Neural crest cell (in vitro differentiated cells): Measurements from ENCODE around the gene OVOL2. TPM values are rescaled to one million over a fixed set of nuclear protein-coding genes. Genes with fewer than 3 reads are reported as not detected.
"Not testable (repeated sequence)": the region's sequence is repeated elsewhere in the genome, so short reads cannot be mapped to it uniquely, and the experiment has no call there.

Experiments used
- DNase-seq: peaks from one replicate; pipeline ENCODE4 v3.0.0; 2021; ENCODE audit warnings: low read depth, mixed read lengths, low spot score
- H3K27ac Mint-ChIP-seq: one replicate; pipeline ENCODE4 v1.8.0; 2021; ENCODE audit warnings: mild to moderate bottlenecking, mixed read lengths; ENCODE audit not compliant: unreplicated experiment
- H3K27me3 Mint-ChIP-seq: 2 replicates; pipeline ENCODE4 v1.8.0; 2021; ENCODE audit warnings: low read depth, mild to moderate bottlenecking, mixed read lengths
- H3K36me3 Mint-ChIP-seq: 2 replicates; pipeline ENCODE4 v1.8.0; 2021; ENCODE audit warnings: low read depth, mild to moderate bottlenecking, mixed read lengths
- H3K4me1 Mint-ChIP-seq: 2 replicates; pipeline ENCODE4 v1.8.0; 2021; ENCODE audit warnings: mixed read lengths
- H3K4me3 Mint-ChIP-seq: one replicate; pipeline ENCODE4 v1.8.0; 2021; ENCODE audit warnings: mild to moderate bottlenecking, mixed read lengths
- H3K9me3 Mint-ChIP-seq: 2 replicates; pipeline ENCODE4 v1.8.0; 2021; ENCODE audit warnings: mixed read lengths
- long read RNA-seq: library from polyadenylated mRNA; unstranded; transcript quantifications from one replicate; pipeline ENCODE4 v2.0.0, GENCODE V29; 2020
- total RNA-seq: library from RNA; stranded (reverse); gene quantifications from 2 replicates; pipeline ENCODE4 v1.2.1, GENCODE V29; 2021
- TF ChIP-seq, protein P1 (sequence below): fragments of 200-600 bp; sonication (generic); conservative IDR thresholded peaks from 2 replicates; pipeline ENCODE4 v1.5.0; 2021; ENCODE audit warnings: antibody characterized with exemption, mild to moderate bottlenecking

OVOL2 gene
- not detected in 2 replicates for total RNA-seq
- long read RNA-seq, partial matches to known transcripts: 0 of 1 reads
- long read RNA-seq, other reads (novel, unspliced or antisense): 1 of 1 reads

DNA sequence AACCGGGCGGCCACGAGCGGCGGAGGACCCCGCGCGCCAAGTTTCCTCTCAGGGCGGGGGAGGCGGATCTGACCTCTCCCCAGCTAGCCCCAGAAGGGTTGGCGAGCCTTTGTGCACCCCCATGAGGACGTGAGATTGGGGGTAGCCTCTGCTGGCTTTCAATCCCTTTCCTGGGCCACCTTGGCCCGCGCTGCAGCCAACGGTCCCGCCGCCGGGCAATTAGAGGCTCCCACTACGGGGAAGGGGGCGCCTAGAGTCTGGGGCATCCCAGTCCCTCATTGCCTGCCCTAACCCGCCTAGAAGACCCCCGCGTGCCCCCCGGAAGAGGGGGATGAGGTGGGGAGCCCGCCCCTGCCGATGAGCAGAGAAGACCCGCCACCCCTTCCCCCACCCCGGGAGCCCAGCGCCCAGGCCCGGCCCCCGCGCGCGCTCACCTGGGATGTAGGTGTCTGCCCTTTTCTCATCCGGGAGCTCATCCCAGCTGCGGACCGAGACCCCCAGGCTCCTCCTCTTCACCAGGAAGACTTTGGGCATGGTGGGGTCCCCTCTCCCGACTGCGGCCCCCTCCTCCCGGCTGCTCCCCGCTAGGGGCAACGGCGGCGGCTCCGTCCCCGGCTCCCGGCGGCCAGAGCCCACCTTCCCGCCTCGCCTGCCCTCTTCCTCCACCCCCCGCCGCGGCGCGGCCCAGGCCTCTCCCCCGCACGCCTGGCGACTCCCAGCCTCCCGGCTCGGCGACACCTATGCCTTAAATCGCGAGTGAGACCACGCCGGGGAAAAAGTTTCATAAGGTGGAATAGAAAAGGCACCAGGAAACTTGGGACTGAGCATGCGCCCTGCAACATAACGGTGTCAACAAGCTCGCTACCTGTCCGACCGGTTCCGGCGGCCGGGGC lies at the start of gene OVOL2:
OVOL2 (minus strand) TSS at position 816 of the 893 bp plus-strand sequence; CDS start at position 534, 282 bp downstream.
- TF ChIP-seq, protein P1, sequence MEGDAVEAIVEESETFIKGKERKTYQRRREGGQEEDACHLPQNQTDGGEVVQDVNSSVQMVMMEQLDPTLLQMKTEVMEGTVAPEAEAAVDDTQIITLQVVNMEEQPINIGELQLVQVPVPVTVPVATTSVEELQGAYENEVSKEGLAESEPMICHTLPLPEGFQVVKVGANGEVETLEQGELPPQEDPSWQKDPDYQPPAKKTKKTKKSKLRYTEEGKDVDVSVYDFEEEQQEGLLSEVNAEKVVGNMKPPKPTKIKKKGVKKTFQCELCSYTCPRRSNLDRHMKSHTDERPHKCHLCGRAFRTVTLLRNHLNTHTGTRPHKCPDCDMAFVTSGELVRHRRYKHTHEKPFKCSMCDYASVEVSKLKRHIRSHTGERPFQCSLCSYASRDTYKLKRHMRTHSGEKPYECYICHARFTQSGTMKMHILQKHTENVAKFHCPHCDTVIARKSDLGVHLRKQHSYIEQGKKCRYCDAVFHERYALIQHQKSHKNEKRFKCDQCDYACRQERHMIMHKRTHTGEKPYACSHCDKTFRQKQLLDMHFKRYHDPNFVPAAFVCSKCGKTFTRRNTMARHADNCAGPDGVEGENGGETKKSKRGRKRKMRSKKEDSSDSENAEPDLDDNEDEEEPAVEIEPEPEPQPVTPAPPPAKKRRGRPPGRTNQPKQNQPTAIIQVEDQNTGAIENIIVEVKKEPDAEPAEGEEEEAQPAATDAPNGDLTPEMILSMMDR: no peak
- no peaks in the 10 kb centered on the region for H3K36me3 Mint-ChIP-seq
- H3K27ac Mint-ChIP-seq: no peak within 1 kb of the TSS
- no peaks in the 10 kb centered on the region for H3K9me3 Mint-ChIP-seq
- DNase-seq: no peak
- peak within 1 kb of the TSS; percentile 82 for H3K4me3 Mint-ChIP-seq
- peaks cover 95% of the 10 kb centered on the region for H3K27me3 Mint-ChIP-seq
- peaks cover 13% of the 10 kb centered on the region for H3K4me1 Mint-ChIP-seq

DNA sequence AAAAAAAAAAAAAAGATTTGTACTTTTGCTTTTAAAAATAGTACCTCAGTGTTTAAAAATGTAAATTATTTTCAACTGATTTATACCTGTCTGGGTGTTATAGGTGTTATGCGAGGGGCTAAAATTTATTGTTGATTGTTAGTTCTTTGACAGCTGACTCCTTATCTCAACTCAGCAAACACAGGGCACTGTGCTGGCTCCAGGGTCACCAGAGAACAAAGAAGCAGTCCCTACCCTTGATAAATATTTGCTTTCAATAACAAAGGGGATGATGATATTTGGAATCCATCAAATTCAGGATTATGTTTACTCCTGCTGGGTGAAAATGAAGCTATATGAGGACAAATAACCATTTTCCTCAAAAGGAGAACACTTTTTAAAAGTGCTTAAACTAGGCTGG lies 45.8 kb upstream of the OVOL2 start:
- DNase-seq: no peak
- Mint-ChIP-seq H3K9me3 (peaks cover 3% of the 10 kb centered on the region), H3K27me3 (peaks cover 10% of the 10 kb centered on the region), H3K4me1 (peaks cover 7% of the 10 kb centered on the region), H3K27ac (no peak overlapping the region), H3K4me3 (no peak overlapping the region), H3K36me3 (no peaks in the 10 kb centered on the region)
- TF ChIP-seq, protein P1: no peak

DNA sequence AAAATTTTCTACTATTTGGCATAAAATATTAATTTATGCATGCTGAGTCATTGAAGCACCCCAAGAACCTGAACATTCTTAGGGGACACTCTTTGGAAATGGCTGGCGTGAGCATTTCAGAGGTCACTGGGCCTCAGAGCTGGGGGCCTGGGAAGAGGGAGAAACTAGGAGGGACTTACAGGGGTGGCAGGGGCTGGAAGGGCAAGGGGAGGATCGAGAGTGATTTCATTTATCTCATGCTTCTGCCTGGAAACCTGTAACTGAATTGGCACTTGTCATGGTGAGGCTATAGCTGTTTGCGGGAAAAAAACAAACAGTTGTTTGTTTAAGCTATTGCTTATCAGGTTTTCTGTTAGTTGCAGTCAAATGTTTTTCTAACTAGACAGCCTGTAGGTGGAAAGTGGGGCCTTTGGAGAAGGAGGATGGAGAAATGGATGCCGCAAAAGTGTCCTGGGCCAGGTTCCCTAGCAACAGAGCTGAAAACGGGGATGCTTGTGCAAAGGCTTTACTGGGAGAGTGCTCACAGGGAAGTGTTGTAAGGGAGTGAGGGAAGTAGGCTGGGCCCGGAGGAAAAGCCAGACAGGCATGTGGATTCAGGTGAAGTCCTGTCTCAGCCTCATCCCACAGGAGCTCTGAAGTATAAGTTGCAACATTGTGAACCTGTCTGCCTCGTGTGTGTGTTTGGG lies 43.6 kb upstream of the OVOL2 start:
- DNase-seq: no peak
- no peaks in the 10 kb centered on the region for H3K36me3 Mint-ChIP-seq
- H3K27me3 Mint-ChIP-seq: peaks cover 11% of the 10 kb centered on the region
- TF ChIP-seq, protein P1: no peak
- H3K27ac Mint-ChIP-seq: no peak overlapping the region
- no peak overlapping the region for H3K4me3 Mint-ChIP-seq
- H3K9me3 Mint-ChIP-seq: no peaks in the 10 kb centered on the region
- H3K4me1 Mint-ChIP-seq: peaks cover 7% of the 10 kb centered on the region

DNA sequence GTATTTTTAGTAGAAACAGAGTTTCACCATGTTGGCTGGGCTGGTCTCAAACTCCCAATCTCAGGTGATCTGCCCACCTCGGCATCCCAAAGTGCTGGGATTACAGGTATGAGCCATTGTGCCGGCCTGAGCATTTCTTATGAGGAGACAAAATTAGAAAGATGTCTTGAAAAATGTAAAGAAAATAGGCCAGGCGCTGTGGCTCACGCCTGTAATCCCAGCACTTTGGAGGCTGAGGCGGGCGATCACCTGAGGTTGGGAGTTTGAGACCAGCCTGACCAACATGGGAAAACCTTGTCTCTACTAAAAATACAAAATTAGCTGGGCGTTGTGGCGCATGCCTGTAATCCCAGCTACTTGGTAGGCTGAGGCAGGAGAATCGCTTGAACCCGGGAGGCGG lies 42.9 kb upstream of the OVOL2 start:
- not testable (repeated sequence) for H3K4me1 Mint-ChIP-seq, H3K9me3 Mint-ChIP-seq, DNase-seq, H3K4me3 Mint-ChIP-seq, H3K36me3 Mint-ChIP-seq, H3K27ac Mint-ChIP-seq
- H3K27me3 Mint-ChIP-seq: peaks cover 11% of the 10 kb centered on the region

DNA sequence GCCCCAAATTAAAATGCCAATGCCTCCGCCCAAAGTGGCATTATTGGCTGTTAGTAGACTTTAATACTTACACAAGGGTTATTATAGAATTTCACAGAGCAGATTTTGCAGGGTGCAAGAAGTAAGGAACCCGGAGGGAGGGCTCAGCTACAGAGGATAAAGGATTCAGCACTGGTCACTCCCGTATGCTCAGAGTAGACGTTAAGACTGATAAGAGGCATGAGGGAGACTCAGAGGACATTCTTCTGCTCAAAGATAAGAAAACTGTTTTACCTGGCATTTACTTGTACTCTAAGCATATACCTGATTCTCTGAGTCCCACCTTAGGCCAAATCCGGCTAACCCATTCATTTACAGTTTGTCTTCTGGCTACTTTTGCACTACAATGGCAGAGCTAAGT lies 36.5 kb upstream of the OVOL2 start:
- Mint-ChIP-seq H3K4me3 (no peak overlapping the region), H3K9me3 (no peaks in the 10 kb centered on the region), H3K27me3 (peaks cover 9% of the 10 kb centered on the region), H3K4me1 (no peaks in the 10 kb centered on the region), H3K36me3 (no peaks in the 10 kb centered on the region), H3K27ac (no peak overlapping the region)
- no peak for DNase-seq
- TF ChIP-seq, protein P1: no peak
